Uterus (tissue), 2 donors: ENCODE results near the gene PSAT1.

Experiments used
- POLR2A ChIP-seq, 2 donors: fragments of 450-650 bp; IDR thresholded peaks; one replicate each; pipeline ENCODE4 v1.6.1; 2016; ENCODE audit warnings: antibody characterized with exemption in 2 of 2, mild to moderate bottlenecking in 1 of 2, moderate library complexity in 1 of 2
- TF ChIP-seq, protein P1 (sequence below), 4 experiments: fragments of 200-600 bp in 2 of 4; fragments of 450-650 bp in 2 of 4; sonication (generic) in 2 of 4; IDR thresholded peaks; one replicate each; pipeline ENCODE4 v1.5.1; 2016 to 2019; ENCODE audit warnings: antibody characterized with exemption in 4 of 4, mild to moderate bottlenecking in 2 of 4, moderate library complexity in 1 of 4

GRCh38 chr9:78307360-78307759 is 10.4 kb downstream of the PSAT1 start:
- TF ChIP-seq, protein P1, sequence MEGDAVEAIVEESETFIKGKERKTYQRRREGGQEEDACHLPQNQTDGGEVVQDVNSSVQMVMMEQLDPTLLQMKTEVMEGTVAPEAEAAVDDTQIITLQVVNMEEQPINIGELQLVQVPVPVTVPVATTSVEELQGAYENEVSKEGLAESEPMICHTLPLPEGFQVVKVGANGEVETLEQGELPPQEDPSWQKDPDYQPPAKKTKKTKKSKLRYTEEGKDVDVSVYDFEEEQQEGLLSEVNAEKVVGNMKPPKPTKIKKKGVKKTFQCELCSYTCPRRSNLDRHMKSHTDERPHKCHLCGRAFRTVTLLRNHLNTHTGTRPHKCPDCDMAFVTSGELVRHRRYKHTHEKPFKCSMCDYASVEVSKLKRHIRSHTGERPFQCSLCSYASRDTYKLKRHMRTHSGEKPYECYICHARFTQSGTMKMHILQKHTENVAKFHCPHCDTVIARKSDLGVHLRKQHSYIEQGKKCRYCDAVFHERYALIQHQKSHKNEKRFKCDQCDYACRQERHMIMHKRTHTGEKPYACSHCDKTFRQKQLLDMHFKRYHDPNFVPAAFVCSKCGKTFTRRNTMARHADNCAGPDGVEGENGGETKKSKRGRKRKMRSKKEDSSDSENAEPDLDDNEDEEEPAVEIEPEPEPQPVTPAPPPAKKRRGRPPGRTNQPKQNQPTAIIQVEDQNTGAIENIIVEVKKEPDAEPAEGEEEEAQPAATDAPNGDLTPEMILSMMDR (IDR thresholded peaks at IDR 0.05), result no peak
- TF ChIP-seq POLR2A (IDR thresholded peaks at IDR 0.05), result no peak
